ENCODE data around the gene NCBP2. TPM values are rescaled to one million over a fixed set of nuclear protein-coding genes. Genes with fewer than 3 reads are reported as not detected.

NCBP2 gene
- total and polyA plus RNA-seq, 2 experiments from 2014 or later, result 78.4 to 98.9 TPM

GRCh38 chr3:196920733-196921132 is 21.6 kb downstream of the NCBP2 start:
- H2AFZ ChIP-seq, result no peak overlapping the region
- ATAC-seq, result no peak
- no peaks in the 10 kb centered on the region for H3K27me3 ChIP-seq (ENCODE audit: insufficient read depth)
- H3K4me2 ChIP-seq, result no peak overlapping the region
- no peak overlapping the region for H3K4me3 ChIP-seq
- Mint-ChIP-seq H3K9me3 (no peaks in the 10 kb centered on the region), H3K27ac (no peak overlapping the region), H3K27me3 (ENCODE audit: insufficient read depth, low read depth, poor library complexity) (no peaks in the 10 kb centered on the region), H3K4me3 (no peak overlapping the region), H3K4me1 (no peaks in the 10 kb centered on the region), H3K36me3 (ENCODE audit: low read depth) (peaks cover 10% of the 10 kb centered on the region; the same call in 2 of the 3 replicates)
- no peaks in the 10 kb centered on the region for H3K4me1 ChIP-seq (ENCODE audit: insufficient read depth)
- no peaks in the 10 kb centered on the region for H3F3A ChIP-seq (replicated peaks; ENCODE audit: low read depth)
- no peaks in the 10 kb centered on the region for H3K79me2 ChIP-seq (replicated peaks; ENCODE audit: insufficient read depth)
- no peaks in the 10 kb centered on the region; the same call in 1 of the 2 replicates for H3K36me3 ChIP-seq (ENCODE audit: insufficient read depth)
- DNase-seq (ENCODE audit: low spot score), result no peak
- H4K20me1 ChIP-seq (replicated peaks; ENCODE audit: insufficient read depth), result peaks cover 4% of the 10 kb centered on the region; the same call in 1 of the 2 replicates
- no peaks in the 10 kb centered on the region for H3K9me2 ChIP-seq (ENCODE audit: insufficient read depth)
- H3K27ac ChIP-seq (ENCODE audit: low read depth), result no peak overlapping the region
- TF ChIP-seq ZNF331 (CRISPR knock-in tag; IDR thresholded peaks at IDR 0.05; ENCODE audit: low read depth) (no peak), ETS1 (IDR thresholded peaks at IDR 0.05) (no peak), CTCF (conservative IDR thresholded peaks at IDR 0.05; ENCODE audit: low read depth in 2 of 2) (no peak)

- H3K4me3 Mint-ChIP-seq, result no peak overlapping the region
- peaks cover 19% of the 10 kb centered on the region for H3K36me3 Mint-ChIP-seq (ENCODE audit: low read depth)
- Histone ChIP-seq H2AFZ (no peak overlapping the region), H3K9me2 (ENCODE audit: insufficient read depth) (no peaks in the 10 kb centered on the region), H3K4me2 (no peak overlapping the region), H3K36me3 (ENCODE audit: insufficient read depth) (no peaks in the 10 kb centered on the region; the same call in 1 of the 2 replicates), H3K79me2 (replicated peaks; ENCODE audit: insufficient read depth) (no peaks in the 10 kb centered on the region), H4K20me1 (replicated peaks; ENCODE audit: insufficient read depth) (no peaks in the 10 kb centered on the region; the same call in 1 of the 2 replicates), H3K27me3 (ENCODE audit: insufficient read depth) (no peaks in the 10 kb centered on the region), H3F3A (replicated peaks; ENCODE audit: low read depth) (no peaks in the 10 kb centered on the region), H3K4me3 (no peak overlapping the region), H3K27ac (ENCODE audit: low read depth) (no peak overlapping the region), H3K4me1 (ENCODE audit: insufficient read depth) (no peaks in the 10 kb centered on the region)
- no peak for DNase-seq (ENCODE audit: low spot score)
- H3K27me3 Mint-ChIP-seq (ENCODE audit: insufficient read depth, low read depth, poor library complexity), result peaks cover 2% of the 10 kb centered on the region
- TF ChIP-seq STAT1 (IDR thresholded peaks at IDR 0.05; ENCODE audit: unreplicated experiment), result no peak
- ATAC-seq, result no peak
- no peaks in the 10 kb centered on the region for H3K9me3 Mint-ChIP-seq
- H3K4me1 Mint-ChIP-seq, result no peaks in the 10 kb centered on the region
- no peak overlapping the region for H3K27ac Mint-ChIP-seq
These were observed 23.4 kb downstream of the NCBP2 start for GRCh38 chr3:196918968-196919367.

- Histone ChIP-seq H3K4me1 (ENCODE audit: insufficient read depth) (no peaks in the 10 kb centered on the region), H3K9me2 (ENCODE audit: insufficient read depth) (no peaks in the 10 kb centered on the region), H3K36me3 (ENCODE audit: insufficient read depth) (no peaks in the 10 kb centered on the region; the same call in 1 of the 2 replicates), H2AFZ (no peak overlapping the region), H3F3A (replicated peaks; ENCODE audit: low read depth) (no peaks in the 10 kb centered on the region), H3K27ac (ENCODE audit: low read depth) (no peak overlapping the region), H3K4me2 (no peak overlapping the region), H4K20me1 (replicated peaks; ENCODE audit: insufficient read depth) (no peaks in the 10 kb centered on the region; the same call in 1 of the 2 replicates), H3K4me3 (no peak overlapping the region), H3K27me3 (ENCODE audit: insufficient read depth) (no peaks in the 10 kb centered on the region), H3K79me2 (replicated peaks; ENCODE audit: insufficient read depth) (no peaks in the 10 kb centered on the region)
- no peak for ATAC-seq
- no peak for DNase-seq (ENCODE audit: low spot score)
- no peak for TF ChIP-seq POLR2AphosphoS5 (IDR thresholded peaks at IDR 0.05; ENCODE audit: low read depth)
- no peak overlapping the region for H3K4me3 Mint-ChIP-seq
- H3K36me3 Mint-ChIP-seq (ENCODE audit: low read depth), result peaks cover 19% of the 10 kb centered on the region
- H3K4me1 Mint-ChIP-seq, result no peaks in the 10 kb centered on the region
- H3K27ac Mint-ChIP-seq, result no peak overlapping the region
- no peaks in the 10 kb centered on the region for H3K9me3 Mint-ChIP-seq
- H3K27me3 Mint-ChIP-seq (ENCODE audit: insufficient read depth, low read depth, poor library complexity), result peaks cover 2% of the 10 kb centered on the region
These were observed 25.3 kb downstream of the NCBP2 start for GRCh38 chr3:196916995-196917394.

Measured in GM23338 (cell line).